Liver (tissue), 3 donors: ENCODE measurements around the gene LAMC2.

Experiments used
- ATF3 ChIP-seq: IDR thresholded peaks from 2 replicates; pipeline ENCODE4 v1.6.1; 2016; ENCODE audit warnings: antibody characterized with exemption
- CTCF ChIP-seq: fragments of 150-350 bp; IDR thresholded peaks from 2 replicates; pipeline ENCODE4 v1.5.1; 2017; ENCODE audit warnings: improper control_type of control experiment, low read depth, low read length; ENCODE audit not compliant: missing input control
- GABPA ChIP-seq, 2 donors: IDR thresholded peaks in 1 of 2; conservative IDR thresholded peaks in 1 of 2; 2 replicates each; pipeline ENCODE4 v1.6.1; 2016; ENCODE audit warnings: antibody characterized with exemption in 2 of 2, mild to moderate bottlenecking in 1 of 2, moderate library complexity in 1 of 2
- HNF4A ChIP-seq, 2 donors: conservative IDR thresholded peaks; 2 replicates each; pipeline ENCODE4 v1.6.1; 2016; ENCODE audit warnings: antibody characterized with exemption in 2 of 2, mild to moderate bottlenecking in 2 of 2
- JUND ChIP-seq, 2 donors: IDR thresholded peaks; 2 replicates each; pipeline ENCODE4 v1.6.1; 2016; ENCODE audit warnings: antibody characterized with exemption in 2 of 2
- MAX ChIP-seq: IDR thresholded peaks from 2 replicates; pipeline ENCODE4 v1.6.1; 2016; ENCODE audit warnings: antibody characterized with exemption
- RAD21 ChIP-seq, 2 donors: IDR thresholded peaks; 2 replicates each; pipeline ENCODE4 v1.6.1; 2016; ENCODE audit warnings: antibody characterized with exemption in 2 of 2, mild to moderate bottlenecking in 2 of 2
- SP1 ChIP-seq: IDR thresholded peaks from 2 replicates; pipeline ENCODE4 v1.6.1; 2018; ENCODE audit warnings: antibody characterized with exemption, mild to moderate bottlenecking
- TAF1 ChIP-seq: conservative IDR thresholded peaks from 2 replicates; pipeline ENCODE4 v1.6.1; 2016; ENCODE audit warnings: antibody characterized with exemption, mild to moderate bottlenecking
- YY1 ChIP-seq: IDR thresholded peaks from 2 replicates; pipeline ENCODE4 v1.6.1; 2016; ENCODE audit warnings: antibody characterized with exemption, mild to moderate bottlenecking
- ZBTB33 ChIP-seq: IDR thresholded peaks from 2 replicates; pipeline ENCODE4 v1.6.1; 2016; ENCODE audit warnings: antibody characterized with exemption
- donor health status: healthy.
- donor health status: healthy.

- no peak for TF ChIP-seq CTCF
- TF ChIP-seq ZBTB33, result no peak
- no peak for TF ChIP-seq JUND (IDR thresholded peaks at IDR 0.05)
- TF ChIP-seq RAD21 (IDR thresholded peaks at IDR 0.05), result no peak
- no peak for TF ChIP-seq MAX
- no peak for TF ChIP-seq YY1
- TF ChIP-seq GABPA (IDR thresholded peaks at IDR 0.05 in 1 of 2, conservative IDR thresholded peaks at IDR 0.05 in 1 of 2), result no peak
- no peak for TF ChIP-seq SP1
- TF ChIP-seq TAF1, result no peak
- no peak for TF ChIP-seq HNF4A (conservative IDR thresholded peaks at IDR 0.05)
- TF ChIP-seq ATF3, result no peak
These were observed 101.2 kb downstream of the LAMC2 start for GRCh38 chr1:183287191-183287675.
